GM23338 (cell line): ENCODE measurements around the gene AP1S1. TPM values are rescaled to one million over a fixed set of nuclear protein-coding genes. Genes with fewer than 3 reads are reported as not detected.
"Not testable (repeated sequence)": the region's sequence is repeated elsewhere in the genome, so short reads cannot be mapped to it uniquely, and the experiment has no call there.

Experiments
- ATAC-seq: fragments of 200-7000 bp; cut with Tn5 transposase; 3 replicates; pipeline ENCODE4 v1.9.1; 2020
- DNase-seq: peaks from one replicate; pipeline ENCODE4 v3.0.0-alpha.2; 2015; ENCODE audit warnings: low spot score
- H2AFZ ChIP-seq: fragments of 200-600 bp; sonication (generic); 2 replicates; pipeline ENCODE4 v1.8.0; 2016; ENCODE audit warnings: antibody characterized with exemption, mild to moderate bottlenecking, moderate library complexity
- H3F3A ChIP-seq: fragments of 200-600 bp; sonication (generic); replicated peaks from 2 replicates; pipeline ENCODE4 v1.8.0; 2017; ENCODE audit warnings: antibody characterized with exemption, mixed run types, low read depth
- H3K27ac ChIP-seq: fragments of 200-600 bp; sonication (generic); 2 replicates; pipeline ENCODE4 v1.6.1; 2016; ENCODE audit warnings: low read depth
- H3K27me3 ChIP-seq: fragments of 200-600 bp; sonication (generic); 2 replicates; pipeline ENCODE4 v1.8.0; 2016; ENCODE audit warnings: mild to moderate bottlenecking, mixed run types, moderate library complexity; ENCODE audit not compliant: insufficient read depth
- H3K36me3 ChIP-seq: fragments of 200-600 bp; sonication (generic); 2 replicates; pipeline ENCODE4 v1.8.0; 2016; ENCODE audit warnings: mild to moderate bottlenecking; ENCODE audit not compliant: insufficient read depth
- H3K4me1 ChIP-seq: fragments of 200-600 bp; sonication (generic); 2 replicates; pipeline ENCODE4 v1.8.0; 2016; ENCODE audit warnings: mild to moderate bottlenecking, moderate library complexity; ENCODE audit not compliant: insufficient read depth
- H3K4me2 ChIP-seq: fragments of 200-600 bp; sonication (generic); 2 replicates; pipeline ENCODE4 v1.7.1; 2017; ENCODE audit warnings: mixed run types
- H3K4me3 ChIP-seq: fragments of 200-600 bp; sonication (generic); 2 replicates; pipeline ENCODE4 v1.6.1; 2016; ENCODE audit warnings: mixed run types
- H3K79me2 ChIP-seq: fragments of 200-600 bp; sonication (generic); replicated peaks from 2 replicates; pipeline ENCODE4 v1.8.0; 2017; ENCODE audit warnings: mild to moderate bottlenecking; ENCODE audit not compliant: insufficient read depth
- H3K9me2 ChIP-seq: fragments of 200-600 bp; sonication (generic); 2 replicates; pipeline ENCODE4 v1.8.0; 2017; ENCODE audit not compliant: insufficient read depth
- H4K20me1 ChIP-seq: fragments of 200-600 bp; sonication (generic); replicated peaks from 2 replicates; pipeline ENCODE4 v1.8.0; 2017; ENCODE audit warnings: mild to moderate bottlenecking; ENCODE audit not compliant: insufficient read depth
- H3K27ac Mint-ChIP-seq: 2 replicates; pipeline ENCODE4 v1.8.0; 2020; ENCODE audit warnings: inconsistent platforms, mild to moderate bottlenecking, moderate library complexity, mixed read lengths
- H3K27me3 Mint-ChIP-seq: 3 replicates; pipeline ENCODE4 v1.8.0; 2022; ENCODE audit warnings: low read depth, mild to moderate bottlenecking, moderate library complexity, mixed read lengths, inconsistent platforms; ENCODE audit not compliant: insufficient read depth, poor library complexity
- H3K36me3 Mint-ChIP-seq: 3 replicates; pipeline ENCODE4 v1.8.0; 2021; ENCODE audit warnings: low read depth, mild to moderate bottlenecking, inconsistent platforms, moderate library complexity, mixed read lengths
- H3K4me1 Mint-ChIP-seq: 3 replicates; pipeline ENCODE4 v1.8.0; 2020; ENCODE audit warnings: mild to moderate bottlenecking, inconsistent platforms, mixed read lengths
- H3K4me3 Mint-ChIP-seq: 3 replicates; pipeline ENCODE4 v1.8.0; 2021; ENCODE audit warnings: moderate library complexity, mild to moderate bottlenecking, inconsistent platforms, mixed read lengths
- H3K9me3 Mint-ChIP-seq: 3 replicates; pipeline ENCODE4 v1.8.0; 2020; ENCODE audit warnings: moderate library complexity, mild to moderate bottlenecking, inconsistent platforms, mixed read lengths
- CREB1 ChIP-seq: fragments of 250-450 bp; sonication (Bioruptor Pico); IDR thresholded peaks from 2 replicates; pipeline ENCODE4 v1.5.0; 2020; ENCODE audit warnings: low read depth, mild to moderate bottlenecking, moderate library complexity
- EZH2 ChIP-seq: fragments of 200-600 bp; sonication (generic); IDR thresholded peaks from one replicate; pipeline ENCODE4 v1.8.0; 2017; ENCODE audit warnings: antibody characterized with exemption, mild to moderate bottlenecking, low read depth; ENCODE audit not compliant: unreplicated experiment
- JUNB ChIP-seq: IDR thresholded peaks from one replicate; pipeline ENCODE4 v1.6.1; 2016; ENCODE audit warnings: antibody characterized with exemption; ENCODE audit not compliant: unreplicated experiment
- NANOG ChIP-seq: IDR thresholded peaks from 2 replicates; pipeline ENCODE4 v1.6.1; 2016; ENCODE audit warnings: antibody characterized with exemption, borderline replicate concordance
- ZNF114 ChIP-seq: fragments of 250-450 bp; sonication (Bioruptor Pico); IDR thresholded peaks from 2 replicates; pipeline ENCODE4 v1.5.0; 2020; ENCODE audit warnings: mild to moderate bottlenecking, moderate library complexity
- polyA plus RNA-seq: library from polyadenylated mRNA; unstranded; fragments of >200 nt; fragmentation: Nextera tagmentation; extraction: Ambion mirVana; gene quantifications from 2 replicates; pipeline ENCODE4 v1.2.1, GENCODE V29; 2016
- total RNA-seq: library from RNA; depleted of rRNA; stranded (reverse); fragments of >200 nt; shearing (Covaris generic); gene quantifications from 2 replicates; pipeline ENCODE4 v1.2.3, GENCODE V29; 2014
- TF ChIP-seq, protein P1 (sequence below): IDR thresholded peaks from 2 replicates; pipeline ENCODE4 v1.6.1; 2016; ENCODE audit warnings: antibody characterized with exemption
- TF ChIP-seq, protein P2 (sequence below), 2 experiments: fragments of 200-600 bp in 1 of 2; sonication (generic) in 1 of 2; conservative IDR thresholded peaks; 2 replicates each; pipeline versions ENCODE4 v1.5.1 to v1.6.1; 2016 to 2017; ENCODE audit warnings: antibody characterized with exemption in 2 of 2, low read depth in 2 of 2, mild to moderate bottlenecking in 2 of 2, moderate library complexity in 1 of 2
- TF ChIP-seq, protein P3 (sequence below): IDR thresholded peaks from one replicate; pipeline ENCODE4 v1.6.1; 2018; ENCODE audit warnings: antibody characterized with exemption; ENCODE audit not compliant: unreplicated experiment

AP1S1 gene
- total and polyA plus RNA-seq, 2 experiments from 2014 or later = 11.5 to 60.6 TPM

DNA sequence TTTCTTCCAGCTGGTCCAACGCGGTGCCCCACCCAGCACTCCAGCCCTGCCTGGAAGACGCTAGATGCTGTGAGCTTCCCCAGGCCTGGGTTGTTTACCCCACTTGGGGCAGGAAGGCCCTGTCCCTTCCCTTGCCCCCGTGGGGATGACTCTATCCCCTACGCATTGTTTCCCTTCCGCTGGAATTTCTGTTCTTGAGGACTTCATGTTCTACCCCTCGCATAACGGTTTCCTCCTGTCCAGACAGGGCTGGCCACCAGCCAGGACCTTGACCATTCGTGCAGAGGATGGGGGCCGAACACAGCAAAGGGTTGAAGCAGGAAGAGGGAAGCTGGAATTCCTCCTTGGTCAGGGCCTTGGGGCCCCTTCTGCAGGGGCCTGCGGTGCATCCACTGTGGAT is 42.0 kb upstream of the AP1S1 start:
- Histone ChIP-seq H3K36me3 (no peaks in the 10 kb centered on the region), H2AFZ (peak overlapping the region; percentile 23; the same call in 1 of the 2 replicates), H3K9me2 (no peaks in the 10 kb centered on the region), H4K20me1 (no peaks in the 10 kb centered on the region), H3K4me3 (no peak overlapping the region), H3F3A (no peaks in the 10 kb centered on the region), H3K27me3 (no peaks in the 10 kb centered on the region), H3K4me1 (no peaks in the 10 kb centered on the region), H3K27ac (no peak overlapping the region), H3K4me2 (no peak overlapping the region), H3K79me2 (no peaks in the 10 kb centered on the region)
- Mint-ChIP-seq H3K4me1 (peaks cover 6% of the 10 kb centered on the region), H3K4me3 (no peak overlapping the region), H3K9me3 (no peaks in the 10 kb centered on the region), H3K27me3 (peaks cover 11% of the 10 kb centered on the region), H3K36me3 (no peaks in the 10 kb centered on the region), H3K27ac (no peak overlapping the region)
- no peak for TF ChIP-seq JUNB
- ATAC-seq (no peak), DNase-seq (no peak)

- not testable (repeated sequence) for H3K4me1 Mint-ChIP-seq, H3K9me2 ChIP-seq, ATAC-seq, H3K27me3 Mint-ChIP-seq, H4K20me1 ChIP-seq, H3K36me3 Mint-ChIP-seq, H3K79me2 ChIP-seq, H3K4me3 ChIP-seq, DNase-seq, H3K36me3 ChIP-seq, H2AFZ ChIP-seq, H3K4me1 ChIP-seq, H3K27ac Mint-ChIP-seq, H3K4me3 Mint-ChIP-seq, H3K27me3 ChIP-seq, H3K4me2 ChIP-seq, H3K27ac ChIP-seq, H3F3A ChIP-seq, H3K9me3 Mint-ChIP-seq
Measured at GRCh38 chr7:101113140-101113539, 41.1 kb upstream of the AP1S1 start.

GRCh38 chr7:101113836-101114235 is 40.4 kb upstream of the AP1S1 start:
- H3K36me3 Mint-ChIP-seq = no peaks in the 10 kb centered on the region
- H3K27me3 Mint-ChIP-seq = peaks cover 8% of the 10 kb centered on the region
- Histone ChIP-seq H3F3A (no peaks in the 10 kb centered on the region), H3K4me1 (no peaks in the 10 kb centered on the region), H4K20me1 (no peaks in the 10 kb centered on the region), H3K4me2 (no peak overlapping the region), H3K36me3 (no peaks in the 10 kb centered on the region), H3K27ac (no peak overlapping the region), H3K4me3 (no peak overlapping the region), H2AFZ (peak overlapping the region; percentile 88), H3K27me3 (no peaks in the 10 kb centered on the region), H3K9me2 (no peaks in the 10 kb centered on the region), H3K79me2 (no peaks in the 10 kb centered on the region)
- DNase-seq (no peak), ATAC-seq (no peak)
- H3K4me1 Mint-ChIP-seq = no peaks in the 10 kb centered on the region; the same call in 2 of the 3 replicates
- no peak overlapping the region for H3K4me3 Mint-ChIP-seq
- H3K9me3 Mint-ChIP-seq = no peaks in the 10 kb centered on the region; the same call in 2 of the 3 replicates
- no peak overlapping the region for H3K27ac Mint-ChIP-seq
- no peak for TF ChIP-seq NANOG
- TF ChIP-seq, protein P1, sequence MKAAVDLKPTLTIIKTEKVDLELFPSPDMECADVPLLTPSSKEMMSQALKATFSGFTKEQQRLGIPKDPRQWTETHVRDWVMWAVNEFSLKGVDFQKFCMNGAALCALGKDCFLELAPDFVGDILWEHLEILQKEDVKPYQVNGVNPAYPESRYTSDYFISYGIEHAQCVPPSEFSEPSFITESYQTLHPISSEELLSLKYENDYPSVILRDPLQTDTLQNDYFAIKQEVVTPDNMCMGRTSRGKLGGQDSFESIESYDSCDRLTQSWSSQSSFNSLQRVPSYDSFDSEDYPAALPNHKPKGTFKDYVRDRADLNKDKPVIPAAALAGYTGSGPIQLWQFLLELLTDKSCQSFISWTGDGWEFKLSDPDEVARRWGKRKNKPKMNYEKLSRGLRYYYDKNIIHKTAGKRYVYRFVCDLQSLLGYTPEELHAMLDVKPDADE = no peak
- no peak for TF ChIP-seq CREB1 (CRISPR knock-in tag)
- no peak for TF ChIP-seq EZH2
- TF ChIP-seq JUNB = no peak
- no peak for TF ChIP-seq ZNF114 (CRISPR knock-in tag)
- TF ChIP-seq, protein P2, sequence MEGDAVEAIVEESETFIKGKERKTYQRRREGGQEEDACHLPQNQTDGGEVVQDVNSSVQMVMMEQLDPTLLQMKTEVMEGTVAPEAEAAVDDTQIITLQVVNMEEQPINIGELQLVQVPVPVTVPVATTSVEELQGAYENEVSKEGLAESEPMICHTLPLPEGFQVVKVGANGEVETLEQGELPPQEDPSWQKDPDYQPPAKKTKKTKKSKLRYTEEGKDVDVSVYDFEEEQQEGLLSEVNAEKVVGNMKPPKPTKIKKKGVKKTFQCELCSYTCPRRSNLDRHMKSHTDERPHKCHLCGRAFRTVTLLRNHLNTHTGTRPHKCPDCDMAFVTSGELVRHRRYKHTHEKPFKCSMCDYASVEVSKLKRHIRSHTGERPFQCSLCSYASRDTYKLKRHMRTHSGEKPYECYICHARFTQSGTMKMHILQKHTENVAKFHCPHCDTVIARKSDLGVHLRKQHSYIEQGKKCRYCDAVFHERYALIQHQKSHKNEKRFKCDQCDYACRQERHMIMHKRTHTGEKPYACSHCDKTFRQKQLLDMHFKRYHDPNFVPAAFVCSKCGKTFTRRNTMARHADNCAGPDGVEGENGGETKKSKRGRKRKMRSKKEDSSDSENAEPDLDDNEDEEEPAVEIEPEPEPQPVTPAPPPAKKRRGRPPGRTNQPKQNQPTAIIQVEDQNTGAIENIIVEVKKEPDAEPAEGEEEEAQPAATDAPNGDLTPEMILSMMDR (conservative IDR thresholded peaks at IDR 0.05; ENCODE audit: low read depth in 2 of 2) = no peak
- TF ChIP-seq, protein P3, sequence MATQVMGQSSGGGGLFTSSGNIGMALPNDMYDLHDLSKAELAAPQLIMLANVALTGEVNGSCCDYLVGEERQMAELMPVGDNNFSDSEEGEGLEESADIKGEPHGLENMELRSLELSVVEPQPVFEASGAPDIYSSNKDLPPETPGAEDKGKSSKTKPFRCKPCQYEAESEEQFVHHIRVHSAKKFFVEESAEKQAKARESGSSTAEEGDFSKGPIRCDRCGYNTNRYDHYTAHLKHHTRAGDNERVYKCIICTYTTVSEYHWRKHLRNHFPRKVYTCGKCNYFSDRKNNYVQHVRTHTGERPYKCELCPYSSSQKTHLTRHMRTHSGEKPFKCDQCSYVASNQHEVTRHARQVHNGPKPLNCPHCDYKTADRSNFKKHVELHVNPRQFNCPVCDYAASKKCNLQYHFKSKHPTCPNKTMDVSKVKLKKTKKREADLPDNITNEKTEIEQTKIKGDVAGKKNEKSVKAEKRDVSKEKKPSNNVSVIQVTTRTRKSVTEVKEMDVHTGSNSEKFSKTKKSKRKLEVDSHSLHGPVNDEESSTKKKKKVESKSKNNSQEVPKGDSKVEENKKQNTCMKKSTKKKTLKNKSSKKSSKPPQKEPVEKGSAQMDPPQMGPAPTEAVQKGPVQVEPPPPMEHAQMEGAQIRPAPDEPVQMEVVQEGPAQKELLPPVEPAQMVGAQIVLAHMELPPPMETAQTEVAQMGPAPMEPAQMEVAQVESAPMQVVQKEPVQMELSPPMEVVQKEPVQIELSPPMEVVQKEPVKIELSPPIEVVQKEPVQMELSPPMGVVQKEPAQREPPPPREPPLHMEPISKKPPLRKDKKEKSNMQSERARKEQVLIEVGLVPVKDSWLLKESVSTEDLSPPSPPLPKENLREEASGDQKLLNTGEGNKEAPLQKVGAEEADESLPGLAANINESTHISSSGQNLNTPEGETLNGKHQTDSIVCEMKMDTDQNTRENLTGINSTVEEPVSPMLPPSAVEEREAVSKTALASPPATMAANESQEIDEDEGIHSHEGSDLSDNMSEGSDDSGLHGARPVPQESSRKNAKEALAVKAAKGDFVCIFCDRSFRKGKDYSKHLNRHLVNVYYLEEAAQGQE = no peak
